Posterior cingulate gyrus (tissue), 11 donors: ENCODE results near the gene KRTAP2-3.
"Not testable (repeated sequence)": the region's sequence is repeated elsewhere in the genome, so short reads cannot be mapped to it uniquely, and the experiment has no call there.

ENCODE experiments used
- DNase-seq, 10 donors: peaks; one replicate each; pipeline versions ENCODE4 v3.0.0 to v3.0.0-alpha.2; 2020 to 2021; ENCODE audit warnings: mixed read lengths in 3 of 10
- intact Hi-C: fragments of 100-400 bp; cut with DNase I; formaldehyde crosslinking; loops from one replicate; pipeline ENCODE4 v1.15.1; 2023

KRTAP2-3 gene

DNA sequence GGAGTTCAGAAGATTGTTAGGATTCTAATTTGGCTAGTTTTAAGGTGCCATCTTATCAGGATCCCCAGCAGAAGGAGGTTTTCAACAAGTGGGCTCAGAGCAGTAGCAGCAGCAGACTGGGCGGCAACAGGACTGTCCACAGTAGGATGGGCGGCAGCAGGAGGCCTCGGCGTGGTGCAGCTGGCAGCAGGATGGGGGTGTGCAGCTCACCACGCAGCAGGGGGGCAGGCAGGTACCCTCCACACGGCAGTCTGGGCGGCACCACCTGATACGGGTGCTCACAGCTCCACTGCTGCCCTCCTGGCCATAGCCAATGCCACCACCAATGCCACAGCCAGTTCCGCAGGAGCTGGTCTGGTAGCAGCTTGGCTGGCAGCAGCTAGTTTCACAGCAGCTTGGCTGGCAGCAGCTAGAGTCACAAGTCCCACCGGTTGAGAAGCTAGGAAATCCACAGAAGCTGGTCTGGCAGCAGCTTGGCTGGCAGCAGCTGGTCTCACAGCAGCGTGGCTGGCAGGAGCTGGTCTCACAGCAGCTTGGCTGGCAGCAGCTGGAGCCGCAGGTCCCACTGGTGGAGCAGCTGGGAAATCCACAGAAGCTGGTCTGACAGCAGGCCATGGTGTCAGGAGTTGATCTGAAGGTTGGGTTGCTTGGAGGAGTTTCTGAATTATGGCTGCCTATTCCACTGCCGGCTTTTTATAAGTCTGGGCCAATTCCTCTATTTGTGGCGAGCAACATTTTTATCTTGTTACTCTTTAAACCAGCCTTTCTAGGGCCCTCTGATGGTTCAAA is 18.9 kb downstream of the KRTAP2-3 start, which contains the start of gene KRTAP1-1:
KRTAP1-1 (minus strand) TSS at position 668 of the 789 bp plus-strand sequence; CDS start at position 615, 53 bp downstream.
- DNase-seq = peak in 8 of 10 donors; percentile 8 to 90 (median 28)

DNA sequence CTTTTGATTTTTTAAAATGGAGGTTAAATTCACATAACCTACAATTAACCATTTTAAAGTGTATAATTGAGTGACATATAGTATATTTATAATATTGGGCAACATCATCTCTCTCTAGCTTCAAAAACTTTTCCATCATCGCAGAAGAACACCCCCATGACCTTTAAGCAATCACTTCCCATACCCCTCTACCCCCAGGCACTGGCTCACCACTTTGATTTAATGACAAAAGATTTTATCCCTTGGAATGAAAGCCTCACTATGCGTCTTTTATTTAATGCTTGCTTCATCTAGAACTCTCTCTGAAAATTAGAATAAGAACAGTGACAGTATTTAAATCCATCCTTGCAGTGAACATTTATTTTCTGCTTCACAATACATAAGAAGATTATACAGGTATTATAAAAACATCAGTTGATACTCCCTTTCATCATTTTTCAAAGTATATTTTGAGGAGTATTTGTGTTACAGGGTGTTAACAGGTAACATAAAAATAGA is 22.0 kb downstream of the KRTAP2-3 start:
- intact Hi-C loops = no loop called here
- DNase-seq = no peak

More for the DNA sequence above, 18.9 kb downstream of the KRTAP2-3 start, which contains the start of gene KRTAP1-1:
- intact Hi-C loops = not testable (repeated sequence)

DNA sequence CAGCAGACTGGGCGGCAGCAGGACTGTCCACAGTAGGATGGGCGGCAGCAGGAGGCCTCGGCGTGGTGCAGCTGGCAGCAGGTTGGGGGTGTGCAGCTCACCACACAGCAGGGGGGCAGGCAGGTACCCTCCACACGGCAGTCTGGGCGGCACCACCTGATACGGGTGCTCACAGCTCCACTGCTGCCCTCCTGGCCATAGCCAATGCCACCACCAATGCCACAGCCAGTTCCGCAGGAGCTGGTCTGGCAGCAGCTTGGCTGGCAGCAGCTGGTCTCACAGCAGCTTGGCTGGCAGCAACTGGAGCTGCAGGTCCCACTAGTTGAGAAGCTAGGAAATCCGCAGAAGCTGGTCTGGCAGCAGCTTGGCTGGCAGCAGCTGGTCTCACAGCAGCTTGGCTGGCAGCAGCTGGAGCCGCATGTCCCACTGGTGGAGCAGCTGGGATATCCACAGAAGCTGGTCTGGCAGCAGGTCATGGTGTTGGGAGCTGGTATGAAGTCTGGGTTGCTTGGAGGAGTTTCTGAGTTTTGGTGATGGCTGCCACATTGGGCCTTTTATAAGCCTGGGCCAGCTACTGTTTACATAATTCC is 25.5 kb downstream of the KRTAP2-3 start, which contains the start of gene KRTAP1-3:
KRTAP1-3 (minus strand) TSS at position 529 of the 590 bp plus-strand sequence; CDS start at position 476, 53 bp downstream.
- peak in 2 of 10 donors; percentile 54 to 76 for DNase-seq
- intact Hi-C loops = not testable (repeated sequence)

GRCh38 chr17:41029633-41030245 is 30.2 kb downstream of the KRTAP2-3 start, which contains the start of gene KRTAP1-4:
Gene KRTAP1-4 (minus strand): TSS chr17:41030195. CDS start chr17:41030078, 117 bp downstream.
- intact Hi-C loops = no loop called here
- DNase-seq = peak in 2 of 10 donors; percentile 44 to 74

DNA sequence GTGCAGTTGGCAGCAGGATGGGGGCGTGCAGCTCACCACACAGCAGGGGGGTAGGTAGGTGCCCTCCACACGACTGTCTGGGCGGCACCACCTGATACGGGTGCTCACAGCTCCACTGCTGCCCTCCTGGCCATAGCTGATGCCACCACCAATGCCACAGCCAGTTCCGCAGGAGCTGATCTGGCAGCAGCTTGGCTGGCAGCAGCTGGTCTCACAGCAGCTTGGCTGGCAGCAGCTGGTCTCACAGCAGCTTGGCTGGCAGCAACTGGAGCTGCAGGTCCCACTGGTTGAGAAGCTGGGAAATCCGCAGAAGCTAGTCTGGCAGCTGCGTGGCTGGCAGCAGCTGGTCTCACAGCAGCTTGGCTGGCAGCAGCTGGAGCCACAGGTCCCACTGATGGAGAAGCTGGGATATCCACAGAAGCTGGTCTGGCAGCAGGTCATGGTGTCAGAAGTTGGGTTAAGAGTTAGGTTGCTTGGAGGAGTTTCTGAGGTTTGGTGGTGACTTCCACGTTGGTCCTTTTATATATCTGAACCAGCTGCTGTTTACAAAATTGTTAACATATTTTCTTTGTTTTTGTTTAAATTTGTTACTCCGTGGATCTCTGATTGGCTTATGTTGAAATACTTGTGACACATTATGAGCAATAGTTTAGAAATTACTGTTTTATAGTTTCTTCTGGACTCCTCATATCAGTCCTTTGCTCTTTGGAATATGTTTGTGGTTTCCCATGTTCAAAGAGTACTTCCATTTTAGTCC is 33.0 kb downstream of the KRTAP2-3 start, which contains the start of gene KRTAP1-5:
KRTAP1-5 (minus strand) TSS at position 494 of the 757 bp plus-strand sequence; CDS start at position 441, 53 bp downstream.
- intact Hi-C loops = no loop called here
- DNase-seq = peak in 2 of 10 donors; percentile 59 to 80

DNA sequence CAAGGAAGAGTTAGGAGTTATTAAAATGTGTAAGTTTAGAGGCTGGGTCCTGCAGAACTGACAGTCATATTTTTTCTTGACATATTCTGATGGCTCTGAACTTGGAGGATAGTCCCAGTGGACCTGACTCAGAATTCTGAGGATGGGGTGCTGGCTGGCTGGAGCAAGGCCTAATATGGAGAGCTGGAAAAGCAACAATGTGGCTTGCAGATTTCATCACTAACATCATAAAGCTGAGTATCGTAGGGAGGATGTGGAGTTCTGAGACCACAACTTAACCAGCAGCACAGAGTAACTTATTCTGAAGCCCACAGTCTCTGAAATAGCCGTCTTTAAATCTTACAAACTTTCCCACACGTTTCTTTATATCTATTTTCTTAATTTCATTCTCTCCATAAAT is 35.2 kb downstream of the KRTAP2-3 start:
- intact Hi-C loops = no loop called here
- DNase-seq = no peak

- intact Hi-C loops = no loop called here
- DNase-seq = no peak
Observed at GRCh38 chr17:41020336-41020735, 39.6 kb downstream of the KRTAP2-3 start.

GRCh38 chr17:41019415-41019814 is 40.5 kb downstream of the KRTAP2-3 start:
- no peak for DNase-seq
- intact Hi-C loops = no loop called here

- intact Hi-C loops = no loop called here
- DNase-seq = no peak
Observed at GRCh38 chr17:41018541-41018940, 41.4 kb downstream of the KRTAP2-3 start.

GRCh38 chr17:41016578-41017215 is 43.2 kb downstream of the KRTAP2-3 start:
- intact Hi-C loops = no loop called here

GRCh38 chr17:41015454-41015853 is 44.5 kb downstream of the KRTAP2-3 start:
- intact Hi-C loops = no loop called here
- DNase-seq = no peak

More at GRCh38 chr17:41016578-41017215, 43.2 kb downstream of the KRTAP2-3 start:
- DNase-seq = no peak

DNA sequence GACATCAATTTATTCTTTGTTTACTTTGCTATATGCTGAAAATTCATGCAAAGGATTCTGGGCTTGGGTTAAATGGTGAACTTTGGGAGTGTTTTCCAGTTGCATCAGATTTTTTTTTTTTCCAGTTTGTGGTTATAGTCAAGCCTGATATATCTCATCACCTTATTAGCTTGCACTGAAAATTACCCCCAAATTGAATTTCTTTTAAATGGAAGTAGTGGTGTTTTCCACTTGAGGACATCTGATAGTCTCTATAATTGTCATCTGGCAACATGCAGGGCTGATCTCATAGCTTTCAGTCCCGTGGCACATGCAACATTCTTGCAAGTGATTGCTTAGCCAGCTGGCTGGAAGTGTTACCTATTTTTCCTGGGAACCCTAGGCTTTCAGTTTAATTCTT is 46.3 kb downstream of the KRTAP2-3 start:
- DNase-seq = no peak
- intact Hi-C loops = no loop called here

GRCh38 chr17:41013181-41013580 is 46.7 kb downstream of the KRTAP2-3 start:
- intact Hi-C loops = no loop called here
- no peak for DNase-seq

- DNase-seq = no peak
- intact Hi-C loops = no loop called here
Observed at GRCh38 chr17:41012326-41013120, 47.4 kb downstream of the KRTAP2-3 start.

DNA sequence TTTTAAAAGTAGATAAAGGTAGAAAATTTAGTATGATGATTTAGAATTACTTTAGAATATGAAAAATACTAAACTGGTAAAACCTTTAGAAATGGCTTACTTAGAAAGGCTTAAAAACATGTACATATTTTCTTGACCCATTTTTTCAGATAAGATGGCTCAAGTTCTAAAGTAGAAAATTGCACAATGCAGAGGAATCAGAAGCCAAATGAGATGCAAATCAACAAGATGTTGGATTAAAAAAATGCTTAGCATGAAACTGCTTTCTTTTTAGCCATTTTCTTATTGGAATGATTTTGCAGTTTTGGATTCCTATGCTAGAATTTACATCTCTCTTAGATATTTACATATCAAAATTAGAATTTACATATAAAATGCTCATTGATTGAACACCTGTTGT is 49.5 kb downstream of the KRTAP2-3 start:
- intact Hi-C loops = no loop called here

GRCh38 chr17:41009936-41010335 is 50.0 kb downstream of the KRTAP2-3 start:
- no peak for DNase-seq
- intact Hi-C loops = no loop called here

More for the DNA sequence above, 49.5 kb downstream of the KRTAP2-3 start:
- no peak for DNase-seq

DNA sequence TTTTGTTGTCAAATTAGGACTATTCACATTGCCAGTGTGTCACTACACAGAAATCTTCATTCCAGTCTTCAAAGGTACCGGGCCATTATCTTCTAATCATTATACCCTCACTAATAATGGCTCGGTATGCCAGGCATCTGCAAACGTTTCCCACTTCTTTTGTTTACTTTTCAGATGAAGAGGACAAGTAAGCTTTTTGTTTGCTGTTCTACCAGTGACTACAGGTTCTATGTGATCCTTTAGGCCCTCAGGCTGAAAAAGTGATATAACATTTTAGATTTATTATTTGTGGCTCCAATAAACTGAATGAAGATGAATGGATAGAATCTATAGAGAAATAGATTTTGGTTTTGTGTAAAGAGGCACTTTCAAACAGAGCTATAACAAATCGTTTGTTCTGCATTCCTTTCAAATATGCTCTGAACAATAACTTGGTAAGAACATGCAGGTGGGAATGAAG is 50.6 kb downstream of the KRTAP2-3 start:
- intact Hi-C loops = no loop called here
- no peak for DNase-seq
